ENCODE data around the gene NDRG4. TPM values are rescaled to one million over a fixed set of nuclear protein-coding genes. Genes with fewer than 3 reads are reported as not detected.

NDRG4 gene
- total RNA-seq, 1 donor from 2014 or later = 1.8 TPM

DNA sequence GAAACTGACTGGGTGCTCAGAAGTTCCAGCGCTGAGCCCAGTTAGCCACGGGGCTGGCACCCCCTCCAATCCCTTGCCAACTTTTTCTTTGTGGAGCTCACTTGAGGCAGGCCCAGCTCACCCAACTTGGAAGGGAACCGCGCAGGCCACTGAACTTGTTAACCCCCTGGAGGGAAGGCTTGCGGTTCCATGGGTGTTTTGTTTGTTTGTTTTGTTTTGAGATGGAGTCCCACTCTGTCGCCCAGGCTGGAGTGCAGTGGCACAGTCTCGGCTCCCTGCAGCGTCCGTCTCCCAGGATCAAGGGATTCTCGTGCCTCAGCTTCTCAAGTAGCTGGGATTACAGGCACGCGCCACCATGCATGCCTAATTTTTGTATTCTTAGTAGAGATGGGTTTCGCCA lies 34.1 kb upstream of the NDRG4 start:
- peaks cover 58% of the 10 kb centered on the region for H3K27me3 Mint-ChIP-seq
- no peak overlapping the region for H3K4me3 Mint-ChIP-seq
- ChIA-PET CTCF (no interaction called here), POLR2A (no interaction called here)
- DNase-seq = no peak
- H3K27ac Mint-ChIP-seq = no peak overlapping the region
- no peaks in the 10 kb centered on the region for H3K9me3 Mint-ChIP-seq
- H3K36me3 Mint-ChIP-seq (ENCODE audit: low read depth) = no peaks in the 10 kb centered on the region
- intact Hi-C loops (cut with micrococcal nuclease) = no loop called here
- no peak for ATAC-seq (ENCODE audit: low read depth)
- peaks cover 10% of the 10 kb centered on the region for H3K4me1 Mint-ChIP-seq
- TF ChIP-seq, protein P1, sequence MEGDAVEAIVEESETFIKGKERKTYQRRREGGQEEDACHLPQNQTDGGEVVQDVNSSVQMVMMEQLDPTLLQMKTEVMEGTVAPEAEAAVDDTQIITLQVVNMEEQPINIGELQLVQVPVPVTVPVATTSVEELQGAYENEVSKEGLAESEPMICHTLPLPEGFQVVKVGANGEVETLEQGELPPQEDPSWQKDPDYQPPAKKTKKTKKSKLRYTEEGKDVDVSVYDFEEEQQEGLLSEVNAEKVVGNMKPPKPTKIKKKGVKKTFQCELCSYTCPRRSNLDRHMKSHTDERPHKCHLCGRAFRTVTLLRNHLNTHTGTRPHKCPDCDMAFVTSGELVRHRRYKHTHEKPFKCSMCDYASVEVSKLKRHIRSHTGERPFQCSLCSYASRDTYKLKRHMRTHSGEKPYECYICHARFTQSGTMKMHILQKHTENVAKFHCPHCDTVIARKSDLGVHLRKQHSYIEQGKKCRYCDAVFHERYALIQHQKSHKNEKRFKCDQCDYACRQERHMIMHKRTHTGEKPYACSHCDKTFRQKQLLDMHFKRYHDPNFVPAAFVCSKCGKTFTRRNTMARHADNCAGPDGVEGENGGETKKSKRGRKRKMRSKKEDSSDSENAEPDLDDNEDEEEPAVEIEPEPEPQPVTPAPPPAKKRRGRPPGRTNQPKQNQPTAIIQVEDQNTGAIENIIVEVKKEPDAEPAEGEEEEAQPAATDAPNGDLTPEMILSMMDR (IDR thresholded peaks at IDR 0.05) = no peak

DNA sequence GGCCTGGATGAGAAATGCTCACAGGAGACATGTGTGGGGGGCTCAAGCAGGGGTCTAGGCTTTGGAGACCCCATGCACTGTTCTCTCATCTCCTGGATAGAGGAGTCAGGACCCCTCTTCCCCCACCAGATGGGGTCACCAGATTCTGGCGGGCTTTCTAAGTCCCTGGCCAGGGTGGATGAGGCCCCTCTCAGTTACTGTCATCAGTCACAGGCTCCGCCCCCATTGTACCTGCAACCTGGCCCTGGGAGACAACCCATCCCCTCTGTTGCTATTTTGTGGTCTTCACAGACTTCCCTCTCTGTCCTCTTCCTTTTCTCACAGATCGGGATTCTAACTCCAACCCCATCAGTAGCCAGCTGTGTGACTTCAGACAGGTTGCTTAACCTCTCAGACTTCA lies 33.5 kb upstream of the NDRG4 start:
- peaks cover 10% of the 10 kb centered on the region for H3K4me1 Mint-ChIP-seq
- CTCF ChIA-PET = no interaction called here
- ATAC-seq (ENCODE audit: low read depth) (no peak), DNase-seq (no peak)
- TF ChIP-seq, protein P1 (IDR thresholded peaks at IDR 0.05) = no peak
- POLR2A ChIA-PET = no interaction called here
- H3K36me3 Mint-ChIP-seq (ENCODE audit: low read depth) = no peaks in the 10 kb centered on the region
- no peak overlapping the region for H3K4me3 Mint-ChIP-seq
- H3K27me3 Mint-ChIP-seq = peaks cover 58% of the 10 kb centered on the region
- intact Hi-C loops (cut with micrococcal nuclease) = no loop called here
- no peak overlapping the region for H3K27ac Mint-ChIP-seq
- no peaks in the 10 kb centered on the region for H3K9me3 Mint-ChIP-seq

DNA sequence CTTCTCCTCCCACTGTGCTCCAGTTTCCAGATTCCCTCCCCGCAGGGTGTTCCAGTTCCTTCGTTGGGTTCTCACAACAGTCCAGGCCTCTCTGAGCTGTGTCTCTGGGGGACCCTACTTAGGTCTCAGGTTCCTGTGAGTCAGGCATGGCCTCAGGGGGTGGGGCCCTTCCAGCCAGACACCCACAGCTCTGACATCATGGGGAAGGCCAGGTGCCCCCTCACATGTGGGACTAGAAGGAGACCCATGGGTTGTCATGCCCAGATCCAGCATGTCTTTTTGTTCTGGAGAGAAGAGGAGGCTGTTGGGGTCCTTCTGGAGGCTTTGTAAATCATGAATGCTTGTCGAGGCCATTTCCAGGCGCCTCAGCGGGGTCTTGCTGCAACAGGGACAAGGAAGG lies 32.0 kb upstream of the NDRG4 start:
- POLR2A ChIA-PET = no interaction called here
- Mint-ChIP-seq H3K4me1 (peaks cover 8% of the 10 kb centered on the region), H3K27ac (no peak overlapping the region), H3K9me3 (no peaks in the 10 kb centered on the region), H3K4me3 (no peak overlapping the region), H3K27me3 (peaks cover 47% of the 10 kb centered on the region), H3K36me3 (ENCODE audit: low read depth) (no peaks in the 10 kb centered on the region)
- ATAC-seq (ENCODE audit: low read depth) = no peak
- TF ChIP-seq, protein P1 (IDR thresholded peaks at IDR 0.05) = no peak
- DNase-seq = no peak
- intact Hi-C loops (cut with micrococcal nuclease) = no loop called here
- CTCF ChIA-PET = interaction anchor here (0.7 kb wide), 1 partner anchor 163 kb away, joined by 3 read pairs; no protein-coding TSS in a partner anchor

DNA sequence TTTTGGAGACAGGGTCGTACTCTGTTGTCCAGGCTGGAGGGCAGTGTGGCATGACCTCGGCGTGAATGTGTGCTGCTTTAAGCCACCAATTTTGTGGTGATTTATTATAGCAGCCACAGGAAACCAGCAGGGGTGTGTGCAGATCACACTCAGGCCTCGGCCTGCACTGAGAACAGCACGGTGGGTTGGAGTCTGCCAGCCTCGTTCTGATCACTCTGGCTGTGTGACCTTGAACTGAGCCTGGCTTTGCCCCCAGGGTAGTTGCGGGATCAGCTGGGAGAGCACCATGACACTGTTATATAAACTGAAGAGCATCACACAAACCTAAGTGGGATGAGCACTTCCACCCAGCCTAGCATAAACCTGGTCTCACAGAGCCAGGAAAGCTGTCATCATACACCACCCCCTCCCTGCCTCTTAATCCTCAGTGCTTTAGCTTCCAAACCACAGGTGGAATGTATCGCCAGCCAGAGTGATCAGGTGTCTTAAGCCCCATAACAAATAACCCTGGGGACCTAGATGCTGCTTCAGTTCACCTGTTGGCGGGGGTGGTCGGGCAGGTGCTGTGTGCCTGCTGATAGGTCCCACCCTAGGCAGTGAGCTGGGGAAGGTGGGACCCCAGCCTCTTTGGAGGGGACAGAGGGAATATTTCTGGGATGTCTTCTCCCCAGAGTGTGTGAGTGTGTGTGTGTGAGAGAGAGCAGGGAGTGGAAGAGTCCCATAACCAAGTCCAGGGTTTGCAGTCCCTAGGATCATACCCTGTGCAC lies 28.6 kb upstream of the NDRG4 start:
- no peak for DNase-seq
- CTCF ChIA-PET = interaction anchor here (0.7 to 1.0 kb wide), 3 partner anchors 17 to 135 kb away, joined by 3 to 4 read pairs (median 3); no protein-coding TSS in a partner anchor
- no peaks in the 10 kb centered on the region for H3K9me3 Mint-ChIP-seq
- POLR2A ChIA-PET = interaction anchor here (0.6 kb wide), 1 partner anchor 169 kb away, joined by 3 read pairs; no protein-coding TSS in a partner anchor
- H3K27ac Mint-ChIP-seq = no peak overlapping the region
- TF ChIP-seq, protein P1 (IDR thresholded peaks at IDR 0.05) = no peak
- H3K36me3 Mint-ChIP-seq (ENCODE audit: low read depth) = no peaks in the 10 kb centered on the region
- H3K4me1 Mint-ChIP-seq = peaks cover 4% of the 10 kb centered on the region
- no peak for ATAC-seq (ENCODE audit: low read depth)
- H3K27me3 Mint-ChIP-seq = peaks cover 33% of the 10 kb centered on the region
- intact Hi-C loops (cut with micrococcal nuclease) = no loop called here
- no peak overlapping the region for H3K4me3 Mint-ChIP-seq

DNA sequence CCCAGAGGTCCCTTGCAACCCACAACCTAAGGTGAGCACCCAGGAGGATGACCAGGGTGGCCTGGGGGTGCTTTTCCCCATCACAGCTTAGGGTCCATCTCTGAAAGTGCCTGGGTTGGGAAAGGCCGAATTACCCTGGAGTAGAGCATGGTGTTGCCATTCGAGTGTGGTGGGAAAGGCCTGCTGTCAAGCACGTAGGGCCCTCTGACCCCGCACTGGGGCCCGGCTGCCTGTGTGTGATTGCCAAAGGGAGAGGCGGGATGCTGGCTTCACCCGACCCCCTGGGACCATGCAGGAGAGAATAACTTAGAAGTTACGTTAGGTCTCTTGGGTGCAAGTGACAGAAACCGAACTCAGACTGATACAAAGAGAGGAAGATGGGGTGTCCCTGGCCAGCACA lies 27.7 kb upstream of the NDRG4 start:
- no peak for DNase-seq

More for the DNA sequence above, 27.7 kb upstream of the NDRG4 start:
- Mint-ChIP-seq H3K4me3 (no peak overlapping the region), H3K27me3 (peaks cover 26% of the 10 kb centered on the region), H3K27ac (no peak overlapping the region), H3K36me3 (ENCODE audit: low read depth) (no peaks in the 10 kb centered on the region), H3K9me3 (no peaks in the 10 kb centered on the region), H3K4me1 (peaks cover 4% of the 10 kb centered on the region)
- CTCF ChIA-PET = interaction anchor here (0.9 to 1.0 kb wide), 2 partner anchors 16 to 136 kb away, joined by 3 read pairs; no protein-coding TSS in a partner anchor
- POLR2A ChIA-PET = no interaction called here
- ATAC-seq (ENCODE audit: low read depth) = no peak
- TF ChIP-seq, protein P1 (IDR thresholded peaks at IDR 0.05) = no peak
- intact Hi-C loops (cut with micrococcal nuclease) = no loop called here
